ENCODE data around the gene EHF. TPM values are rescaled to one million over a fixed set of nuclear protein-coding genes. Genes with fewer than 3 reads are reported as not detected.

EHF gene
- total and polyA plus RNA-seq, 2 of the 13 experiments (the other 11 are each of a cell fraction or from before 2014, with no cell fraction given): 0.04 to 0.46 TPM

DNA sequence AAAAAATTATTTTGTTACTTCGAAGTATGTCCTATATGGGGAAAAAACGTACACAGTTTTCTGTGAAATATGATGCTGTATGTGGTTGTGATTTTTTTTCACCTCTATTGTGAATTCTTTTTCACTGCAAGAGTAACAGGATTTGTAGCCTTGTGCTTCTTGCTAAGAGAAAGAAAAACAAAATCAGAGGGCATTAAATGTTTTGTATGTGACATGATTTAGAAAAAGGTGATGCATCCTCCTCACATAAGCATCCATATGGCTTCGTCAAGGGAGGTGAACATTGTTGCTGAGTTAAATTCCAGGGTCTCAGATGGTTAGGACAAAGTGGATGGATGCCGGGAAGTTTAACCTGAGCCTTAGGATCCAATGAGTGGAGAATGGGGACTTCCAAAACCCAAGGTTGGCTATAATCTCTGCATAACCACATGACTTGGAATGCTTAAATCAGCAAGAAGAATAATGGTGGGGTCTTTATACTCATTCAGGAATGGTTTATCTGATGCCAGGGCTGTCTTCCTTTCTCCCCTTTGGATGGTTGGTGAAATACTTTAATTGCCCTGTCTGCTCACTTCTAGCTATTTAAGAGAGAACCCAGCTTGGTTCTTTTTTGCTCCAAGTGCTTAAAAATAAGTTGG is 38.3 kb downstream of the EHF start:
- ChIA-PET POLR2A (no interaction called here), CTCF (ENCODE audit: low intra/inter-chr PET ratio, low total read pairs) (no interaction called here)
- Histone ChIP-seq H3K4me1 (ENCODE audit: insufficient read depth, low read length) (peaks cover 88% of the 10 kb centered on the region), H3K4me2 (ENCODE audit: low read depth, low read length) (no peak overlapping the region), H3K9ac (ENCODE audit: insufficient read depth, low read depth, low read length) (no peak overlapping the region), H2AFZ (ENCODE audit: low read length) (no peak overlapping the region), H4K20me1 (ENCODE audit: insufficient read depth, low read length) (no peaks in the 10 kb centered on the region), H3K4me3 (replicated peaks in 1 of 3; ENCODE audit: insufficient read depth in 1 of 3, low read depth in 2 of 3, low read length in 3 of 3) (no peak overlapping the region), H3K27me3 (ENCODE audit: control insufficient read depth in 1 of 2, insufficient read depth in 2 of 2, low read length in 2 of 2) (no peaks in the 10 kb centered on the region), H3K79me2 (ENCODE audit: insufficient read depth, low read length) (no peaks in the 10 kb centered on the region), H3K9me3 (ENCODE audit: low read length) (no peaks in the 10 kb centered on the region), H3K36me3 (replicated peaks in 1 of 2; ENCODE audit: control insufficient read depth in 1 of 2, insufficient read depth in 2 of 2, low read length in 2 of 2) (no peaks in the 10 kb centered on the region), H3K27ac (ENCODE audit: extremely low read length, insufficient read depth, low read length) (no peak overlapping the region)
- intact Hi-C loops (cut with micrococcal nuclease; ENCODE audit: unreplicated experiment) (loop anchor here (10.0 kb wide), 1 partner anchor 736 kb away; no protein-coding TSS in a partner anchor), in situ Hi-C loops (cut with HindIII; ENCODE audit: extremely low pct_ligation_motif_present, low pct_unique_long_range_greater_than_20kb) (loop anchor here (10.0 kb wide), 1 partner anchor 54 kb away; no protein-coding TSS in a partner anchor)
- no peak for ATAC-seq
- no peak for DNase-seq (ENCODE audit: low spot score)
- no peak for FAIRE-seq
- BruUV-seq (replicated peaks): no TSS peak
- WGBS (ENCODE audit: low lambda C conversion rate): 96% methylated on average over 4 of the region's 4 CpGs
- TF ChIP-seq NFKBIZ (CRISPR knock-in tag; IDR thresholded peaks at IDR 0.05) (no peak), GMEB2 (CRISPR knock-in tag; IDR thresholded peaks at IDR 0.05; ENCODE audit: low read depth) (no peak), SPEN (CRISPR knock-in tag; IDR thresholded peaks at IDR 0.05; ENCODE audit: low read depth) (no peak), EZH2 (conservative IDR thresholded peaks at IDR 0.05; ENCODE audit: low read depth, low read length) (no peak), ZNF557 (CRISPR knock-in tag; IDR thresholded peaks at IDR 0.05) (no peak), ZNF274 (CRISPR knock-in tag; IDR thresholded peaks at IDR 0.05) (no peak), RNF219 (CRISPR knock-in tag; IDR thresholded peaks at IDR 0.05) (no peak)
- TF ChIP-seq, protein P1, sequence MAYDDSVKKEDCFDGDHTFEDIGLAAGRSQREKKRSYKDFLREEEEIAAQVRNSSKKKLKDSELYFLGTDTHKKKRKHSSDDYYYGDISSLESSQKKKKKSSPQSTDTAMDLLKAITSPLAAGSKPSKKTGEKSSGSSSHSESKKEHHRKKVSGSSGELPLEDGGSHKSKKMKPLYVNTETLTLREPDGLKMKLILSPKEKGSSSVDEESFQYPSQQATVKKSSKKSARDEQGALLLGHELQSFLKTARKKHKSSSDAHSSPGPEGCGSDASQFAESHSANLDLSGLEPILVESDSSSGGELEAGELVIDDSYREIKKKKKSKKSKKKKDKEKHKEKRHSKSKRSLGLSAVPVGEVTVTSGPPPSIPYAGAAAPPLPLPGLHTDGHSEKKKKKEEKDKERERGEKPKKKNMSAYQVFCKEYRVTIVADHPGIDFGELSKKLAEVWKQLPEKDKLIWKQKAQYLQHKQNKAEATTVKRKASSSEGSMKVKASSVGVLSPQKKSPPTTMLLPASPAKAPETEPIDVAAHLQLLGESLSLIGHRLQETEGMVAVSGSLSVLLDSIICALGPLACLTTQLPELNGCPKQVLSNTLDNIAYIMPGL (CRISPR knock-in tag; IDR thresholded peaks at IDR 0.05; ENCODE audit: borderline replicate concordance in 1 of 2, low read depth in 1 of 2): no peak

Measured in HepG2 (cell line).